NCI-H187 treated with DMSO at 0.1 percent for 48 hours (cell line): ENCODE data around the gene ZNF519.
"Not testable (repeated sequence)": the region's sequence is repeated elsewhere in the genome, so short reads cannot be mapped to it uniquely, and the experiment has no call there.

Experiments used
- DNase-seq: peaks from one replicate; lab custom pipeline; 2025; lab: John Stamatoyannopoulos, UW

Gene ZNF519

DNA sequence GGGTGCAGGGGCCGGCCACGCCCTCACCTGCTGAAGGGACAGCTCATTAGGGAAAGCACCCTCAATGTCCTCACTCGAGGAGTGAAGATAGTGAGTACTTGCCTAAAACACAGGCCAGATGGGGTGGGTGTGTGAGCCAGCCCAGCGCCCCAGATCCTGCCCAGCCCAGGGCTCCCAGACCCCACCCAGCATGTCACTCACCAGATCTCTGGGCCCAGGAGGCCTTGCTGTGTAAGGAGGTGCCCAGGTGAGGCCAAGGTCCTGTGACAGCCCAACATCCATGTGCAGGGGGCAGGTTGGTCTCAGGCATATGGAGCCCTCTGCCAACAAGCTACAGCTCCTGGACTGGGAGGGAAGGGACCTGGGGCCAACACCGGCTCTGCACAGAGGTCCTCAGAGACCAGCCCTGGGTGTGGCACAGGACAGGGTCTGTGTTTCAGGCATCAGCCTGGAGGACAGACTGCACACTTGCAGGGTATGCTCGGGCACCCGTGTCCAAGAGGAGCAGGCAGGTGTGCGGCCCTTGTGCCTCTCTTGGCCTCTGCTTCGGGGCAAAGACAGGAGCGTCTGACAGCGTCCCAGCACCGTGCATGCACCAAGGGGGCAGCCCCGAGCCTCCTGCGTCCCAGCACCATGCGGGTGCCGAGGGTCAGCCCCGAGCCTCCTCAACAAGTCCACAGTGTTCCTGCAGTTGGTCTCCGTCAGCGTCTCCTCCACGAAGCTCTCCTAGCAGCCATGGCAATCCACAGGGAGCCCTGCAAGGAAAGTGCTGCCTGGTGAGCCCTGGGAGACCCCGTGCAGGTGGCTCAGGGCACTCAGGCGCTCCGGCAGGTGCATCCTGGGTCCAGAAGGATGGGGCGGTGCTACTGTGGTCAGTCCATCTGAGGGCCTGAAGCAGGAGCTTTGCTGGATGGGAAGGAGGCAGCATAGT lies 16.0 kb upstream of the ZNF519 start:
- DNase-seq, result not testable (repeated sequence)

DNA sequence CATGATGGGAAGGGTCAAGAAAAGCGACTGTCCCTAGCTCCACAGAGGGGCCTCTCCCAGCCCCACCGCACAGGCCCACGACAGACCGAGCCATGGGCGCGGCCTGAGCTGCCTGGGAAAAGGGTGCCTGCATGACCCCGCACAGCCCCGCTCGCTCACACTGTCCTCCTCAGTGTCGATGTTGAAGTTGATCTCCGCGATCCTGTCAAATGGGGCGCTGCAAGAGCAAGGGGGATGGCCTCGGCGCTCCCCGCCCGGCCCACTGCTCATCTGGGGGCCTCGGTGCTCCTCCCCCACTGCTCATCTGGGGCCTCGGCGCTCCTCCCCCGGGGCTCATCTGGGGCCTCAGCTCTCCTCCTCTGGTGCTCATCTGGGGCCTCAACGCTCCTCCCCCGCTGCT lies 14.5 kb upstream of the ZNF519 start:
- not testable (repeated sequence) for DNase-seq

- not testable (repeated sequence) for DNase-seq
These were observed 13.5 kb upstream of the ZNF519 start for GRCh38 chr18:14145581-14146338.

DNA sequence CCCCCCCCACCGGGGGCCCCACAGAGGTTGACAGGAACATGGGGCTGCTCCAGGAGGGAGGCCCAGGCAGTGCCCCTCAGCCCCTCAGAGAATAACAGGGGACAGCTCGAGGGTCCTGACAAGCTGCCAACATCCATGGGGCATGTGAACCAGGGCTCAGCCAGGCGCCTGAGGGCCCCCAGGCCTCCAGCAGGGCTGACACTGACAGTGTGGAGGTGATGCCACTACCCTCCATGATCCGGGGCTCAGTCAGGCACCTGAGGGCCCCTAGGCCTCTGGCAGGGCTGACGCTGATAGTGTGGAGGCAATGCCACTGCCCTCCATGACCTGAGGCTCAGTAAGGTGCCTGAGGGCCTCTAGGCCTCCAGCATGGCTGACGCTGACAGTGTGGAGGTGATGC lies 12.8 kb upstream of the ZNF519 start:
- DNase-seq, result not testable (repeated sequence)

GRCh38 chr18:14144628-14144895 lies 12.3 kb upstream of the ZNF519 start:
- DNase-seq, result no peak

GRCh38 chr18:14143871-14144627 lies 11.8 kb upstream of the ZNF519 start:
- DNase-seq, result not testable (repeated sequence)

DNA sequence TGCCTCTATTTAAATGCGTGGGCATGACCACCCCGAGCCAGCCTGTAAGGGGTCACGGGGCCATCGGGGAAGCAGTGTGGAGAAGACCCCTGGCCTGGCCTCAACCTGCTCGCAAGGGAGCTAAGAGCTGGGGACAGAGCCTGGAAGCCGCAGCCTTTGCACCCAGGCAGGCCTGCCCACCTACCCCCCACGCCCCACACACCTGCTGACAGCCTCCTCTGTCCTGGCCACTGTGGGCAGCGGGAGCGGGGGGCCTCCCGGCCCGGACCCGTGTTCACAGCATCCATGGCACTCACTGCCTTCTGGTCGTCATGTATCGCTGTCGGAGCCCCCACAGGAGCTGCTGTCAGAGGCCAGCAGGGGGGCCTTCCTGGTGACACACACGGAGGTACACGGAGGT lies 11.2 kb upstream of the ZNF519 start:
- DNase-seq, result not testable (repeated sequence)

DNA sequence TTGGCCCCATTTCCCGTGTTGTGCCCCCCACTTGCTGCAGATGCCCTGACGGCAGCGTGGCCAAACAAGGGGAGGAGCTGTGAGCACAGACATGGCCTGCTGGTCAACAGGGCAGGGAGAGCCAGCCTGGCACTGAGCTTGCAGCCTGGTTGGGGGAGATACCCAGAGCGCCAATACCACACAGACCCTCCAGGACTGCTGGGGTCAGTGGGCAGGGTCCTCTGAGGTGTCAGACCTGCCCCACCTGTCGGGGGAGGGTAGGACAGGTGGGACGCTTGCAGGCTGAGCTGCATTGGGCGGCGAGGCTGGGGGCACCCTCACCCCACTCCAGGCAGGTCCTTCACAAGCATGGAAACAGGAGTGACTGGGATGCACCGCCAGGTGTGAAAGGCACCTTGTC lies 9.9 kb upstream of the ZNF519 start:
- DNase-seq, result not testable (repeated sequence)

- DNase-seq, result not testable (repeated sequence)
These were observed 7.3 kb upstream of the ZNF519 start for GRCh38 chr18:14139583-14139982.

- DNase-seq, result not testable (repeated sequence)
These were observed 5.7 kb upstream of the ZNF519 start for GRCh38 chr18:14137971-14138370.

GRCh38 chr18:14131696-14132270 lies 452 bp downstream of the ZNF519 start:
- not testable (repeated sequence) for DNase-seq

DNA sequence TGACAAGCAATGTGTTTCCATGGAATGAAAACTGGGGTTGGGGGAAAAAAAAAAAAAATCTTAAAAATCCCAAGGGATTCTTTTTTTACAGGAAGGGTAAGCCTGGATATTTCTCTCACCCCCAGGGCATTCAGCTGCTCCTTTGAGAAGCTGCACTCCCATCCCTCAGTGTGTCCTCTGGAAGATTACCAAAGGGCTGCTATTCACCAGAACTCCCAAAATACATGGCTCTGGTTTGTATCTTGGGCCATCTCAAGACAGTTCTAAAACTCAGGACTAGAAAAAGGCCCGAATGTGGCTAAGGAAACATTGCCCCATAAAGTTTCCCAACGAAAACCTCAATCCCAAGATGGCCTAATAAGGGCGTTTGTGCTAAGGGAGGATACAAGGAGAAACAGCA lies 1.4 kb downstream of the ZNF519 start:
- not testable (repeated sequence) for DNase-seq

- DNase-seq, result no peak
These were observed 7.5 kb downstream of the ZNF519 start for GRCh38 chr18:14124689-14125088.

GRCh38 chr18:14122097-14122496 lies 10.1 kb downstream of the ZNF519 start:
- DNase-seq, result no peak

DNA sequence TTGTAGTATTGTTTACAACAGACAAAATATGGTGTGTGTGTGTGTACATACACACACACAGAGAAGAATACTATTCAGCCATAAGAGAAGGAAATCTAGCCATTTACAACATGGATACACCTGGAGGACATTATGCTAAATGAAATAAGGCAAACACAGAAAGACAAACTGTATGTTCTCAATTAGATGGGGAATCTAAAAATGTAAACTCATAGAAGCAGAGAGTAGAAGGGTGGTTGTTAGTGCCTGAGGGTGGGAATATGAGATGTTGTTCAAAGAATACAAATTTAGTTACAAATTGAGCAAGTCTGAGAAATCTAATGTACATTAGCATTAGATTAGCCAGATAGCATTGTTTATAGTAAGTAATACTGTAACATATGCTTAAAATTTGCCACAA lies 11.3 kb downstream of the ZNF519 start:
- DNase-seq, result no peak

DNA sequence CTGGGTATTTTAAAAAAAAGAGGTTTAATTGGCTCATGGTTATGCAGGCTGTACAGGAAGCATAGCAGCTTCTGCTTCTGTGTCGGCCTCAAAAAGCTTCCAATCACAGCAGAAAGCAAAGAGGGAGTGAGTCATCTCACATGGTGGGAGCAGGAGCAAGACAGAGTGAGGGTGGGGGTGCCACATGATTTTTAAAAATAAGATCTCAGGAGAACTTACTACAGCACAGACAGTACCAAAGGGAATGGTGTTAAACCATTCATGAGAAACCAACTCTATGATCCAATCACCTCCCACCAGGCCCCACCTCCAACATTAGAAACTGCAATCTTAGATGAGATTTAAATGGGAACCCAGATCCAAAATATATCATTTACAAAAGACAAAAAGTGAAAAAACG lies 14.6 kb downstream of the ZNF519 start:
- DNase-seq, result no peak

DNA sequence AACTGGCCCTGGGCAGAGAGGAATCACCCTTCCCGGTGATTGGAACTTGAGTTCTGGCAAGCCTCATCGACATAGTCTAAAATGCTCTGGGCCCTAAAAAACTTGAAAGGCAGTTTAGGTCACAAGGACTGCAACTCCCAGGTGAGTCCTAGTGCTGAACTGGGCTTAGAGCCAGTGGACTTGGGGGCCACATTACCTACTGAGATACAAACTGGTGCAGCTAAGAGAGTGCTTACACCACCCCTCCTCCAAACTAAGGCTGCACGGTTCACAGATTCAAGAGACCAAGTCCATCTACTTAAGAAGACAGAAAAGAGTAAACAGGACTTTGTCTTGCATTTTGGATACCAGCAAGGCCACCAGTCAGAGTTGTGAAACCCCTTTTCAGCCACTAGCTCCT lies 25.3 kb downstream of the ZNF519 start:
- DNase-seq, result no peak

DNA sequence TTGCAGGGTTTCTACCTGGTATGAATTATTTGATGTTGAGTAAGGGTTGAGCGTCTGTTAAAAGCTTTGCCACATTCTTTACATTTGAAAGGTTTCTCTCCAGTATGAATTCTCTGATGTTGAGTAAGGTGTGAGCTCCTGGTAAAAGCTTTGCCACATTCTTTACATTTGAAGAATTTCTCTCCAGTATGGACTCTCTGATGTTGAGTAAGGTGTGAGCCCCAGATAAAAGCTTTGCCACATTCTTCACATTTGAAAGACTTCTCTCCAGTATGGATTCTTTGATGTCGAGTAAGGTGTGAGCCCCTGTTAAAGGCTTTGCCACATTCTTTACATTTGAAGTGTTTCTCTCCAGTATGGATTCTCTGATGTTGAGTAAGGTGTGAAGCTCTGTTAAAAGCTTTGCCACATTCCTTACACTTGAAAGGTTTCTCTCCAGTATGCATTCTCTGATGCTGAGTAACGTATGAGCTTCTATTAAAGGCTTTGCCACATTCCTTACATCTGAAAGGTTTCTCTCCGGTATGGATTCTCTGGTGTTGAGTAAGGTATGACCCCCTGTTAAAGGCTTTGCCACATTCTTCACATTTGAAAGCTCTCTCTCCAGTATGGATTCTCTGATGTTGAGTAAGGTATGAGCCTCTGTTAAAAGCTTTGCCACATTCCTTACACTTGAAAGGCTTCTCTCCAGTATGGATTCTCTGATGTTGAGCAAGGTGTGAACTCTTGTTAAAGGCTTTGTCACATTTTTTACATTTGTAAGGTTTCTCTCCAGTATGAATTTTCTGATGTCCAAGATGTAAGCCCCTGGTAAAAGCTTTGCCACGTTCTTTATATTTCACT lies 27.1 kb downstream of the ZNF519 start:
- no peak for DNase-seq

GRCh38 chr18:14104201-14104600 lies 28.0 kb downstream of the ZNF519 start:
- no peak for DNase-seq

GRCh38 chr18:14100503-14101286 lies 31.5 kb downstream of the ZNF519 start:
- no peak for DNase-seq
